Uterus (tissue), 4 donors: ENCODE results near the gene KLF15. TPM values are rescaled to one million over a fixed set of nuclear protein-coding genes. Genes with fewer than 3 reads are reported as not detected.

Experiments used
- DNase-seq, 2 donors: peaks; one replicate each; pipeline ENCODE4 v3.0.0-alpha.2; 2019 to 2020
- H3K27ac ChIP-seq, 2 donors: fragments of 200-600 bp; sonication (generic); 1 replicate in 1 of 2; 2 replicates in 1 of 2; pipeline ENCODE4 v1.5.1; 2016 to 2018
- H3K27me3 ChIP-seq, 2 donors: fragments of 200-600 bp; sonication (generic); one replicate each; pipeline ENCODE4 v1.5.1; 2018 to 2019; ENCODE audit warnings: control low read depth in 1 of 2
- H3K36me3 ChIP-seq, 2 donors: fragments of 200-600 bp; sonication (generic); one replicate each; pipeline ENCODE4 v1.5.1; 2019; ENCODE audit warnings: control low read depth in 1 of 2
- H3K4me1 ChIP-seq, 2 donors: fragments of 200-600 bp; sonication (generic); one replicate each; pipeline ENCODE4 v1.5.1; 2018 to 2019; ENCODE audit warnings: control low read depth in 1 of 2
- H3K4me3 ChIP-seq, 2 donors: fragments of 200-600 bp; sonication (generic); 1 replicate in 1 of 2; 2 replicates in 1 of 2; pipeline ENCODE4 v1.5.1; 2018 to 2019; ENCODE audit warnings: mild to moderate bottlenecking in 1 of 2
- H3K9me3 ChIP-seq, 2 donors: fragments of 200-600 bp; sonication (generic); one replicate each; pipeline ENCODE4 v1.5.1; 2019; ENCODE audit warnings: control low read depth in 1 of 2
- POLR2A ChIP-seq, 2 donors: fragments of 450-650 bp; IDR thresholded peaks; one replicate each; pipeline ENCODE4 v1.6.1; 2016; ENCODE audit warnings: antibody characterized with exemption in 2 of 2, mild to moderate bottlenecking in 1 of 2, moderate library complexity in 1 of 2
- intact Hi-C: fragments of 100-400 bp; cut with DNase I; formaldehyde crosslinking; loops from one replicate; pipeline ENCODE4 v1.15.1; 2023; ENCODE audit warnings: low total_unique reads
- total RNA-seq, 4 donors: library from RNA; depleted of rRNA in 3 of 4; stranded (reverse); fragments of >200 nt in 3 of 4; gene quantifications; one replicate each; pipeline versions ENCODE4 v1.1.0 to v1.2.4, GENCODE V29; 2014 to 2023
- TF ChIP-seq, protein P1 (sequence below), 4 experiments: fragments of 200-600 bp in 2 of 4; fragments of 450-650 bp in 2 of 4; sonication (generic) in 2 of 4; IDR thresholded peaks; one replicate each; pipeline ENCODE4 v1.5.1; 2016 to 2019; ENCODE audit warnings: antibody characterized with exemption in 4 of 4, mild to moderate bottlenecking in 2 of 4, moderate library complexity in 1 of 4
- donor health status: DM: yes; HTN: yes; CAD: no.

The KLF15 gene
- total RNA-seq, 4 donors from 2014 or later, result 1.9 to 23.4 (median 18.2) TPM

DNA sequence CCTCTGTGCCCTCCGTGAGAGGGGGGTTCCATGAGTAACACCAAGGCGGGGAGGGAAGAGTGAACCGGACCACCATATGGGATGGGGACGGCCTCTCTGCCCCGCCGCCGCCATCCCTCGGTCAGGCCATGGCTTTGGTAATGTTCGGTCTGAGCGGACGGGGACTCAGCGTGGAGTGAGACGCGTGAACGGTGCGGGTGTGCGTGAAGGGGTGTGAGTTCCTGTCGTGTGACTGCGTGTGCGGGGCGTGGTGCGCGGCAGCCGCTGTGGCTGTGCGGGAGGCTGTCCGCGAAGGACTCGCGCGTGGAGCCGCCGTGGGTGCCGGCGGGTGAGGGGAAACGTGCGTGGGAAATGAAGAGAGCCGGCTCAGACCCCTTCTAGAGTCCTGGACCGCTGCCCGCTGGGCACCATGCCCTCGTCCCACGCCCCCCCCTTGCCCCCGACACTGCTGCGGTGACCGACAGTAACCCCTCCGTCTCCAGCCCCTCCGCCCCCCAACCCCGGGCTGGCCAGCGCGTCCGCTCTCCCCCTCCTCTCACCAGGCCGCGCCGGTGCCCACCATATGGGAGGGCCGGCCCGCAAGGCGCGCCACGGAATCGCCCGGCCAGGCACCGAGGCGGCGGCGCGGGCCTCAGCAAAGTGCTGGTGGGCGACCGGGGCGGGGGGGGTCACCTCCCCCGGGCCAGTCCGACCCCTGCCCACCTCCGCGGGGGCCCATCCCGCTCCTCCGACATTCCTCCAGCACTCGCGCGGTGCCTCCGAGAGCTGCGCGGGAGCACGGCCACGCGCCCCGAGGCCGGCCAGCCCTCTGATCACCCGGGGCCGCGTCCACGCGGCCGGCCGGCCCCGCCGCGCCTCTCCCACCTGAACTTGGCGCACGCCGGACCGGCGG lies 589 bp downstream of the KLF15 start:
- H3K4me3 ChIP-seq, result peak overlapping the region; percentile 66 to 97
- peak; percentile 47 to 48 for DNase-seq
- TF ChIP-seq POLR2A (IDR thresholded peaks at IDR 0.05), result peak in 1 of 2 donors; percentile 11
- TF ChIP-seq, protein P1, sequence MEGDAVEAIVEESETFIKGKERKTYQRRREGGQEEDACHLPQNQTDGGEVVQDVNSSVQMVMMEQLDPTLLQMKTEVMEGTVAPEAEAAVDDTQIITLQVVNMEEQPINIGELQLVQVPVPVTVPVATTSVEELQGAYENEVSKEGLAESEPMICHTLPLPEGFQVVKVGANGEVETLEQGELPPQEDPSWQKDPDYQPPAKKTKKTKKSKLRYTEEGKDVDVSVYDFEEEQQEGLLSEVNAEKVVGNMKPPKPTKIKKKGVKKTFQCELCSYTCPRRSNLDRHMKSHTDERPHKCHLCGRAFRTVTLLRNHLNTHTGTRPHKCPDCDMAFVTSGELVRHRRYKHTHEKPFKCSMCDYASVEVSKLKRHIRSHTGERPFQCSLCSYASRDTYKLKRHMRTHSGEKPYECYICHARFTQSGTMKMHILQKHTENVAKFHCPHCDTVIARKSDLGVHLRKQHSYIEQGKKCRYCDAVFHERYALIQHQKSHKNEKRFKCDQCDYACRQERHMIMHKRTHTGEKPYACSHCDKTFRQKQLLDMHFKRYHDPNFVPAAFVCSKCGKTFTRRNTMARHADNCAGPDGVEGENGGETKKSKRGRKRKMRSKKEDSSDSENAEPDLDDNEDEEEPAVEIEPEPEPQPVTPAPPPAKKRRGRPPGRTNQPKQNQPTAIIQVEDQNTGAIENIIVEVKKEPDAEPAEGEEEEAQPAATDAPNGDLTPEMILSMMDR (IDR thresholded peaks at IDR 0.05), result no peak
- no peaks in the 10 kb centered on the region for H3K36me3 ChIP-seq
- H3K4me1 ChIP-seq, result peaks cover 0 to 3% of the 10 kb centered on the region in 2 donors
- intact Hi-C loops, result no loop called here
- no peaks in the 10 kb centered on the region for H3K9me3 ChIP-seq
- H3K27me3 ChIP-seq, result no peaks in the 10 kb centered on the region
- H3K27ac ChIP-seq, result peak overlapping the region; percentile 88 to 89

GRCh38 chr3:126355777-126356372 lies 1.3 kb downstream of the KLF15 start:
- intact Hi-C loops, result no loop called here
- Histone ChIP-seq H3K9me3 (no peaks in the 10 kb centered on the region), H3K4me1 (peaks cover 0 to 3% of the 10 kb centered on the region in 2 donors), H3K27me3 (no peaks in the 10 kb centered on the region), H3K36me3 (no peaks in the 10 kb centered on the region), H3K27ac (peak overlapping the region; percentile 88 to 89), H3K4me3 (peak overlapping the region; percentile 66 to 97)
- DNase-seq, result peak; percentile 95 to 97
- TF ChIP-seq, protein P1 (IDR thresholded peaks at IDR 0.05), result peak in 2 of 4 experiments; percentile 10 to 28
- peak; percentile 59 to 66 for TF ChIP-seq POLR2A (IDR thresholded peaks at IDR 0.05)

DNA sequence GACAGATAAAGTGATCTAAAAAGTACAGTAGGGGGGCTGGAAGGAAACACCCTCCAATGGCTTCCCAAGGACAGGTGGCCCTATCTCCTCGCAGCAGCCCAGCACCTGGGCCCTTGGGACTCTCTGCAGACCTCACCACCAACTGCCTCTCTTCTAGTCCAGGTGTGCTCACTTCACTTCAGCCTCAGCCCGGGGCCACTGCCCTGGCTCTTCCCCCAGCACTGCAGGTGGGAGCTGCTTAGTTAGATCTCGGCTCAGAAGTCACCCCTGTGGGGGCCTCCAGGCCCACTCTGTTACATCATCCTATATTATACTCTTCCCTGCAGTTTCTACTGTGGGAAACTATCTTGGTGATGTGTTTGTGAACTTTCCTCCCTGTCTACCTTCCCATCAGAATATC lies 2.0 kb downstream of the KLF15 start:
- peaks cover 0 to 3% of the 10 kb centered on the region in 2 donors for H3K4me1 ChIP-seq
- no peak for DNase-seq
- intact Hi-C loops, result no loop called here
- peak overlapping the region; percentile 66 to 97 for H3K4me3 ChIP-seq
- no peaks in the 10 kb centered on the region for H3K9me3 ChIP-seq
- H3K36me3 ChIP-seq, result no peaks in the 10 kb centered on the region
- TF ChIP-seq POLR2A (IDR thresholded peaks at IDR 0.05), result no peak
- TF ChIP-seq, protein P1 (IDR thresholded peaks at IDR 0.05), result no peak
- no peaks in the 10 kb centered on the region for H3K27me3 ChIP-seq
- H3K27ac ChIP-seq, result peak overlapping the region; percentile 88 to 89

- Histone ChIP-seq H3K27me3 (no peaks in the 10 kb centered on the region), H3K27ac (peak overlapping the region; percentile 88 to 89), H3K36me3 (no peaks in the 10 kb centered on the region), H3K4me1 (peaks cover 0 to 3% of the 10 kb centered on the region in 2 donors), H3K4me3 (peak overlapping the region in 1 of 2 donors; percentile 97), H3K9me3 (no peaks in the 10 kb centered on the region)
- intact Hi-C loops, result no loop called here
- TF ChIP-seq, protein P1 (IDR thresholded peaks at IDR 0.05), result no peak
- TF ChIP-seq POLR2A (IDR thresholded peaks at IDR 0.05), result no peak
- no peak for DNase-seq
Measured at GRCh38 chr3:126354776-126355175, 2.4 kb downstream of the KLF15 start.
